ENCODE results near the gene UMAD1.
A peak's percentile ranks its signal among the peaks of the same experiment; 100 is the strongest.

The UMAD1 gene

GRCh38 chr7:7640221-7641128, at the start of gene UMAD1:
Gene UMAD1, plus strand, starts transcription at chr7:7640752. Its CDS starts 32,620 bp downstream, at chr7:7673372.
- peak; percentile 98 for DNase-seq (ENCODE audit: low spot score)

GRCh38 chr7:7595451-7595850, 45.1 kb upstream of the UMAD1 start:
- DNase-seq (ENCODE audit: low spot score), result peak; percentile 74

GRCh38 chr7:7596176-7596575, 44.4 kb upstream of the UMAD1 start:
- DNase-seq (ENCODE audit: low spot score), result no peak

- no peak for DNase-seq (ENCODE audit: low spot score)
These were observed 33.5 kb upstream of the UMAD1 start for GRCh38 chr7:7607010-7607409.

GRCh38 chr7:7609330-7609729, 31.2 kb upstream of the UMAD1 start:
- DNase-seq (ENCODE audit: low spot score), result peak; percentile 20

- no peak for DNase-seq (ENCODE audit: low spot score)
These were observed 28.0 kb upstream of the UMAD1 start for GRCh38 chr7:7612519-7612918.

GRCh38 chr7:7613210-7613609, 27.3 kb upstream of the UMAD1 start:
- DNase-seq (ENCODE audit: low spot score), result no peak

- DNase-seq (ENCODE audit: low spot score), result no peak
These were observed 26.4 kb upstream of the UMAD1 start for GRCh38 chr7:7614018-7614741.

- DNase-seq (ENCODE audit: low spot score), result no peak
These were observed 23.0 kb upstream of the UMAD1 start for GRCh38 chr7:7617550-7617949.

GRCh38 chr7:7618410-7618809, 22.1 kb upstream of the UMAD1 start:
- no peak for DNase-seq (ENCODE audit: low spot score)

- DNase-seq (ENCODE audit: low spot score), result no peak
These were observed 20.3 kb upstream of the UMAD1 start for GRCh38 chr7:7620236-7620635.

- DNase-seq (ENCODE audit: low spot score), result no peak
These were observed 19.8 kb upstream of the UMAD1 start for GRCh38 chr7:7620644-7621210.

GRCh38 chr7:7628476-7628875, 12.1 kb upstream of the UMAD1 start:
- DNase-seq (ENCODE audit: low spot score), result no peak

- no peak for DNase-seq (ENCODE audit: low spot score)
These were observed 9.8 kb upstream of the UMAD1 start for GRCh38 chr7:7630626-7631329.

- DNase-seq (ENCODE audit: low spot score), result no peak
These were observed 1.1 kb upstream of the UMAD1 start for GRCh38 chr7:7639421-7639820.

- no peak for DNase-seq (ENCODE audit: low spot score)
These were observed 718 bp upstream of the UMAD1 start for GRCh38 chr7:7639847-7640220.

GRCh38 chr7:7641129-7641663, 644 bp downstream of the UMAD1 start:
- no peak for DNase-seq (ENCODE audit: low spot score)

- DNase-seq (ENCODE audit: low spot score), result no peak
These were observed 1.5 kb downstream of the UMAD1 start for GRCh38 chr7:7642081-7642480.

GRCh38 chr7:7647495-7648036, 7.0 kb downstream of the UMAD1 start:
- DNase-seq (ENCODE audit: low spot score), result no peak

GRCh38 chr7:7650682-7651206, 10.2 kb downstream of the UMAD1 start:
- DNase-seq (ENCODE audit: low spot score), result no peak

- no peak for DNase-seq (ENCODE audit: low spot score)
These were observed 10.9 kb downstream of the UMAD1 start for GRCh38 chr7:7651479-7651878.
